SU-DHL-6 (cell line): ENCODE data around the gene TMEM74B.

ENCODE experiments used
- H2AFZ ChIP-seq: fragments of 200-600 bp; sonication (generic); 2 replicates; pipeline ENCODE4 v1.6.1; 2014; ENCODE audit warnings: low read depth, mild to moderate bottlenecking, moderate library complexity, mixed read lengths, antibody characterized with exemption, low read length; ENCODE audit not compliant: severe bottlenecking
- H3F3A ChIP-seq: fragments of 200-600 bp; shearing (Covaris generic); 2 replicates; pipeline ENCODE4 v1.6.0; 2016; ENCODE audit warnings: antibody characterized with exemption, mild to moderate bottlenecking; ENCODE audit not compliant: insufficient read depth
- H3K27ac ChIP-seq: fragments of 200-600 bp; sonication (generic); 2 replicates; pipeline ENCODE4 v1.5.1; 2016; ENCODE audit warnings: low read depth, mild to moderate bottlenecking, low read length, moderate library complexity, mixed read lengths
- H3K27me3 ChIP-seq: fragments of 200-600 bp; sonication (generic), shearing (Covaris generic); 2 replicates; pipeline ENCODE4 v1.6.0; 2014; ENCODE audit warnings: mild to moderate bottlenecking, low read length
- H3K36me3 ChIP-seq: fragments of 200-600 bp; sonication (generic); 2 replicates; pipeline ENCODE4 v1.6.1; 2014; ENCODE audit warnings: mild to moderate bottlenecking, low read length, mixed read lengths
- H3K4me2 ChIP-seq: fragments of 300-600, 200-600 bp; shearing (Covaris generic), sonication (generic); 2 replicates; pipeline ENCODE4 v1.6.0; 2014; ENCODE audit warnings: low read length, low read depth, mild to moderate bottlenecking; ENCODE audit not compliant: poor library complexity, severe bottlenecking
- H3K4me3 ChIP-seq: fragments of 200-600 bp; sonication (generic); 2 replicates; pipeline ENCODE4 v1.5.1; 2014; ENCODE audit warnings: antibody characterized with exemption, low read length, mild to moderate bottlenecking, mixed read lengths; ENCODE audit not compliant: insufficient read depth, poor library complexity, severe bottlenecking
- H3K79me2 ChIP-seq: fragments of 200-600 bp; sonication (generic); 2 replicates; pipeline ENCODE4 v1.6.1; 2014; ENCODE audit warnings: mild to moderate bottlenecking, low read length, moderate library complexity; ENCODE audit not compliant: insufficient read depth
- H3K9ac ChIP-seq: fragments of 200-600 bp; sonication (generic); 2 replicates; pipeline ENCODE4 v1.7.0; 2014; ENCODE audit warnings: mild to moderate bottlenecking, low read length
- H3K9me2 ChIP-seq: fragments of 200-600 bp; sonication (generic); replicated peaks from 2 replicates; pipeline ENCODE4 v1.6.1; 2014; ENCODE audit warnings: low read length; ENCODE audit not compliant: insufficient read depth
- H3K9me3 ChIP-seq: fragments of 200-600 bp; sonication (generic); 2 replicates; pipeline ENCODE4 v1.6.1; 2014; ENCODE audit warnings: low read length, mixed read lengths; ENCODE audit not compliant: insufficient read depth
- H4K20me1 ChIP-seq: fragments of 200-600 bp; sonication (generic); 2 replicates; pipeline ENCODE4 v1.6.1; 2014; ENCODE audit warnings: low read depth, mild to moderate bottlenecking, antibody characterized with exemption, low read length, moderate library complexity, mixed read lengths
- EZH2phosphoT487 ChIP-seq: fragments of 200-600 bp; sonication (generic), shearing (Covaris generic); conservative IDR thresholded peaks from 2 replicates; pipeline ENCODE4 v1.6.1; 2018; ENCODE audit warnings: mild to moderate bottlenecking, antibody characterized with exemption, low read length, moderate library complexity, mixed read lengths
- TF ChIP-seq, protein P1 (sequence below): fragments of 200-600 bp; sonication (generic); IDR thresholded peaks from one replicate; pipeline ENCODE4 v1.5.1; 2017; ENCODE audit warnings: antibody characterized with exemption, mild to moderate bottlenecking, low read length, moderate library complexity; ENCODE audit not compliant: insufficient read depth, poor library complexity, severe bottlenecking

Gene TMEM74B

GRCh38 chr20:1202762-1203504, 18.2 kb upstream of the TMEM74B start, which contains the start of gene C20orf202:
Gene C20orf202 (plus strand): TSS chr20:1203454. CDS start chr20:1203586, 132 bp downstream.
- H3K4me2 ChIP-seq: no peak within 1 kb of the TSS
- H2AFZ ChIP-seq: no peak within 1 kb of the TSS
- H3K27ac ChIP-seq: no peak within 1 kb of the TSS
- no peaks in the 10 kb centered on the region for H4K20me1 ChIP-seq
- no peak for TF ChIP-seq EZH2phosphoT487
- TF ChIP-seq, protein P1, sequence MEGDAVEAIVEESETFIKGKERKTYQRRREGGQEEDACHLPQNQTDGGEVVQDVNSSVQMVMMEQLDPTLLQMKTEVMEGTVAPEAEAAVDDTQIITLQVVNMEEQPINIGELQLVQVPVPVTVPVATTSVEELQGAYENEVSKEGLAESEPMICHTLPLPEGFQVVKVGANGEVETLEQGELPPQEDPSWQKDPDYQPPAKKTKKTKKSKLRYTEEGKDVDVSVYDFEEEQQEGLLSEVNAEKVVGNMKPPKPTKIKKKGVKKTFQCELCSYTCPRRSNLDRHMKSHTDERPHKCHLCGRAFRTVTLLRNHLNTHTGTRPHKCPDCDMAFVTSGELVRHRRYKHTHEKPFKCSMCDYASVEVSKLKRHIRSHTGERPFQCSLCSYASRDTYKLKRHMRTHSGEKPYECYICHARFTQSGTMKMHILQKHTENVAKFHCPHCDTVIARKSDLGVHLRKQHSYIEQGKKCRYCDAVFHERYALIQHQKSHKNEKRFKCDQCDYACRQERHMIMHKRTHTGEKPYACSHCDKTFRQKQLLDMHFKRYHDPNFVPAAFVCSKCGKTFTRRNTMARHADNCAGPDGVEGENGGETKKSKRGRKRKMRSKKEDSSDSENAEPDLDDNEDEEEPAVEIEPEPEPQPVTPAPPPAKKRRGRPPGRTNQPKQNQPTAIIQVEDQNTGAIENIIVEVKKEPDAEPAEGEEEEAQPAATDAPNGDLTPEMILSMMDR: no peak
- no peaks in the 10 kb centered on the region for H3K36me3 ChIP-seq
- H3K79me2 ChIP-seq: no peaks in the 10 kb centered on the region
- no peaks in the 10 kb centered on the region for H3K9me2 ChIP-seq
- H3K9ac ChIP-seq: no peak within 1 kb of the TSS
- H3K27me3 ChIP-seq: no peaks in the 10 kb centered on the region
- no peak within 1 kb of the TSS for H3K4me3 ChIP-seq
- H3K9me3 ChIP-seq: no peaks in the 10 kb centered on the region
- H3F3A ChIP-seq: no peaks in the 10 kb centered on the region

- no peaks in the 10 kb centered on the region for H3K79me2 ChIP-seq
- H3K4me2 ChIP-seq: no peak overlapping the region
- TF ChIP-seq EZH2phosphoT487: no peak
- TF ChIP-seq, protein P1: no peak
Observed at GRCh38 chr20:1199964-1200363, 15.2 kb upstream of the TMEM74B start.

DNA sequence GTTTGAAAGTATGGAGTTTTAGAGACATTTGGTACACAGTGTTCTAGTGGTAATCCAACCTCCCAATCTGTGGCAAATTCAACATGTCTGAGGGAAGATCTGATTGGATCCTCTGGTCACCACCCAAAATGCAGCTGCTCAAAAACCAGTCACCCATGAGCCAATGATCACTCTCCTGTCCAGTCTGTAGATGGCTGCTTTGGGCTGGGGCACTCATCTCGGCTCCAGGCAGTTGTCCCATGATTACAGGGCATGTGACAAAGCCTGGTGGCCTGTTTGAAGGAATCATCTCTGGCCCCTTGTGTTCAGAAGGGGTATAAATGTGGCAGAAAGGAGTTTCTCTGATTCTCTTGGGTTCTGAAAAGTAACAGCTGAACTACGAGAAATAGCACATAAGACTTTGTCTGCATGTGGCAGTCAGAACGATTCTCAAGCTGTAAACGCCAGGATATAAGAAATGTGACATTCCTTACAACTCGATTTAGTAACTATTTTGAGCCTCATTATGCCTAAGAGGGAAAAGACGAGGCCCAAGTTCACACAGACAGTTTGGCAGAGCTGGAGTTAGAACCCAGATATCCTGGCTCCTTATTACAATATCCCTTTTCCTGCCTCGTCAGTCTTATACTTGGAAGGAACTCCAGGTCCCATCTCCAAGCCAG, 14.6 kb upstream of the TMEM74B start:
- H2AFZ ChIP-seq: no peak overlapping the region
- H3K4me3 ChIP-seq: no peak overlapping the region
- H3F3A ChIP-seq: no peaks in the 10 kb centered on the region
- H3K4me2 ChIP-seq: no peak overlapping the region
- H3K36me3 ChIP-seq: no peaks in the 10 kb centered on the region
- no peaks in the 10 kb centered on the region for H3K9me3 ChIP-seq
- H3K79me2 ChIP-seq: no peaks in the 10 kb centered on the region
- no peak overlapping the region for H3K9ac ChIP-seq
- H3K27ac ChIP-seq: no peak overlapping the region
- no peaks in the 10 kb centered on the region for H4K20me1 ChIP-seq
- TF ChIP-seq, protein P1: no peak
- no peak for TF ChIP-seq EZH2phosphoT487
- H3K27me3 ChIP-seq: no peaks in the 10 kb centered on the region
- H3K9me2 ChIP-seq: no peaks in the 10 kb centered on the region

More at GRCh38 chr20:1199964-1200363, 15.2 kb upstream of the TMEM74B start:
- no peak overlapping the region for H3K9ac ChIP-seq
- H3K36me3 ChIP-seq: no peaks in the 10 kb centered on the region
- H3K27me3 ChIP-seq: no peaks in the 10 kb centered on the region
- H2AFZ ChIP-seq: no peak overlapping the region
- no peaks in the 10 kb centered on the region for H3K9me2 ChIP-seq
- H3K9me3 ChIP-seq: no peaks in the 10 kb centered on the region
- no peak overlapping the region for H3K4me3 ChIP-seq
- no peaks in the 10 kb centered on the region for H4K20me1 ChIP-seq
- no peaks in the 10 kb centered on the region for H3F3A ChIP-seq
- H3K27ac ChIP-seq: no peak overlapping the region
